ENCODE data around the gene UBE3B.

The UBE3B gene

DNA sequence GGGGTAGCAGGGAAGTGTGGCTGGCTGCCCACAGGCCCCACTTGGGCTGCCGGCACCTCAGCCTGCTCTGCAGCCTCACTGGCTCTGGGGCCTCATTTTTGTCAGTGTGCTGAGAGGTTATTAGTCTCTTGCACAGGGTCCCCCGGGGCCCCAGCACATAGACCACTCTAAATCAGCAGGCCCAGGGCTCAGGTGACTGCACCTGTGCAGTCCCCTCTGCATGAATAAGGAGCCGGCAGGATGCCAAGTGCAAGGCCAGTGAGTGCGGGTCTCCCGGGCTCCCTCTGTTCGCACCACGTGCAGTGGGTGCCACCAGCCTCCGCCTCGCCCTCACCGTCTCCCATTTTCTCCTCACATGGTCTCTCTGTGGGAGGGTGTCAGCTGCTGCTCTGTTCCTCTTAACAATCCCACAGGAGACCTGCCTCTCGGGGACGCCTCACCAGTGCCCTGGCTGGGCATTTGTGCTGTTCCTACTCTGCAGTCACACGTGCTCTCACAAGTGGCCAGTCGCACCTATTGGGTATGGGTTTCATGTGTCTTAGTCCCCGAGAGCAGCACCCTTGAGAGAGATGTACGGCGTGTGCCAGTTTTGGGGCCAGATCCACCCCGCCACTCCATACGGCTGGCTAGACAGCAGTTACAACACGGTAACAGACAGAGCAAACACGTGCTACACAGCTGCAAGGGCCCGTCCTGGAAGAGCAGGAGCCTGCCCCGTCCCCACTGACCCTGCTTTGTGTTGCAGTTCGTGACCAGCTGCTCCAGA lies 55.5 kb downstream of the UBE3B start:
- H3K4me2 ChIP-seq (ENCODE audit: low read depth, low read length, poor library complexity, severe bottlenecking) = no peak overlapping the region
- no peaks in the 10 kb centered on the region for H3K27me3 ChIP-seq (ENCODE audit: insufficient read depth, low read length, poor library complexity, severe bottlenecking)
- no peaks in the 10 kb centered on the region for H3K9me3 ChIP-seq (ENCODE audit: insufficient read depth, low read depth, low read length)
- no peak overlapping the region for H3K4me3 ChIP-seq (ENCODE audit: low read length, poor library complexity, severe bottlenecking)
- H3K36me3 ChIP-seq (ENCODE audit: insufficient read depth, low read length) = peaks cover 7% of the 10 kb centered on the region; the same call in 1 of the 2 replicates
- H2AFZ ChIP-seq (ENCODE audit: low read length) = no peak overlapping the region
- no peaks in the 10 kb centered on the region for H3K4me1 ChIP-seq (ENCODE audit: insufficient read depth, low read length, poor library complexity, severe bottlenecking)
- no peaks in the 10 kb centered on the region for H3K9me2 ChIP-seq (replicated peaks; ENCODE audit: low read depth, low read length)
- H3K9ac ChIP-seq (ENCODE audit: low read depth, low read length, poor library complexity, severe bottlenecking) = no peak overlapping the region
- TF ChIP-seq EZH2phosphoT487 (IDR thresholded peaks at IDR 0.05; ENCODE audit: borderline replicate concordance) = no peak
- TF ChIP-seq, protein P1, sequence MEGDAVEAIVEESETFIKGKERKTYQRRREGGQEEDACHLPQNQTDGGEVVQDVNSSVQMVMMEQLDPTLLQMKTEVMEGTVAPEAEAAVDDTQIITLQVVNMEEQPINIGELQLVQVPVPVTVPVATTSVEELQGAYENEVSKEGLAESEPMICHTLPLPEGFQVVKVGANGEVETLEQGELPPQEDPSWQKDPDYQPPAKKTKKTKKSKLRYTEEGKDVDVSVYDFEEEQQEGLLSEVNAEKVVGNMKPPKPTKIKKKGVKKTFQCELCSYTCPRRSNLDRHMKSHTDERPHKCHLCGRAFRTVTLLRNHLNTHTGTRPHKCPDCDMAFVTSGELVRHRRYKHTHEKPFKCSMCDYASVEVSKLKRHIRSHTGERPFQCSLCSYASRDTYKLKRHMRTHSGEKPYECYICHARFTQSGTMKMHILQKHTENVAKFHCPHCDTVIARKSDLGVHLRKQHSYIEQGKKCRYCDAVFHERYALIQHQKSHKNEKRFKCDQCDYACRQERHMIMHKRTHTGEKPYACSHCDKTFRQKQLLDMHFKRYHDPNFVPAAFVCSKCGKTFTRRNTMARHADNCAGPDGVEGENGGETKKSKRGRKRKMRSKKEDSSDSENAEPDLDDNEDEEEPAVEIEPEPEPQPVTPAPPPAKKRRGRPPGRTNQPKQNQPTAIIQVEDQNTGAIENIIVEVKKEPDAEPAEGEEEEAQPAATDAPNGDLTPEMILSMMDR (conservative IDR thresholded peaks at IDR 0.05; ENCODE audit: low read length) = no peak
- H3K79me2 ChIP-seq (ENCODE audit: insufficient read depth, low read length) = no peaks in the 10 kb centered on the region
- no peaks in the 10 kb centered on the region for H4K20me1 ChIP-seq (ENCODE audit: insufficient read depth, low read length, poor library complexity, severe bottlenecking)
- no peaks in the 10 kb centered on the region for H3F3A ChIP-seq (ENCODE audit: low read depth)

DNA sequence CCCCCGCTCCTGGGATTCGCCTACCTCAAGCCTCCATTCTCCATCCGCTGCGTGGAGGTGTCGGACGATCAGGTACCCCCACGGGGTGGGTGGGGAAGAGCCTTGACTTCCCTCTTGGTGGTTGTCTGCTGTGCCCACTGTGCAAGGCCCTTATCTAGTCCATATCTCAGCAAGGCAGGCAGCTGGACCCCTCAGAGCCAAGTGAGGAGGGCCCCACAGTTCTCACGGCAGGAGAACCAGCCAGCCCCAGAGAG lies 56.0 kb downstream of the UBE3B start:
- no peaks in the 10 kb centered on the region for H3K9me3 ChIP-seq (ENCODE audit: insufficient read depth, low read depth, low read length)
- H3K27me3 ChIP-seq (ENCODE audit: insufficient read depth, low read length, poor library complexity, severe bottlenecking) = no peaks in the 10 kb centered on the region
- H3F3A ChIP-seq (ENCODE audit: low read depth) = no peaks in the 10 kb centered on the region
- no peaks in the 10 kb centered on the region for H3K9me2 ChIP-seq (replicated peaks; ENCODE audit: low read depth, low read length)
- no peak for TF ChIP-seq EZH2phosphoT487 (IDR thresholded peaks at IDR 0.05; ENCODE audit: borderline replicate concordance)
- TF ChIP-seq, protein P1 (conservative IDR thresholded peaks at IDR 0.05; ENCODE audit: low read length) = no peak
- no peak overlapping the region for H2AFZ ChIP-seq (ENCODE audit: low read length)
- H3K4me2 ChIP-seq (ENCODE audit: low read depth, low read length, poor library complexity, severe bottlenecking) = no peak overlapping the region
- no peaks in the 10 kb centered on the region for H4K20me1 ChIP-seq (ENCODE audit: insufficient read depth, low read length, poor library complexity, severe bottlenecking)
- H3K4me3 ChIP-seq (ENCODE audit: low read length, poor library complexity, severe bottlenecking) = no peak overlapping the region
- peaks cover 7% of the 10 kb centered on the region; the same call in 1 of the 2 replicates for H3K36me3 ChIP-seq (ENCODE audit: insufficient read depth, low read length)
- no peak overlapping the region for H3K9ac ChIP-seq (ENCODE audit: low read depth, low read length, poor library complexity, severe bottlenecking)
- no peaks in the 10 kb centered on the region for H3K4me1 ChIP-seq (ENCODE audit: insufficient read depth, low read length, poor library complexity, severe bottlenecking)
- H3K79me2 ChIP-seq (ENCODE audit: insufficient read depth, low read length) = no peaks in the 10 kb centered on the region

DNA sequence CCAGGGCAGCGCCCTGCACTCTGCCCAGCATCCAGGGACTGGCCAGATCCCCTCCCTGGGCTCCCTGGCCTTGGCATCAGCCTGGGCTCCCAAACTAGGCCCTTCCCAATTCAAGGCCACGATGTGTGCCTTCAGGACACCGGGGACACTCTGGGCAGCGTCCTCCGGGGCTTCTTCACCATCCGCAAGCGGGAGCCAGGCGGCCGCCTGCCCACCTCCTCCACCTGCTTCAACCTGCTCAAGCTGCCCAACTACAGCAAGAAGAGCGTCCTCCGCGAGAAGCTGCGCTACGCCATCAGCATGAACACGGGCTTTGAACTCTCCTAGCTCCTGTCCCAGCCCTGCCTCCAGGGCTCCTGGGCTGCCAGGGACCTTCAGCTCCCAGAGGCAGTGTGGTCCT lies 57.0 kb downstream of the UBE3B start:
- Histone ChIP-seq H3K4me1 (ENCODE audit: insufficient read depth, low read length, poor library complexity, severe bottlenecking) (no peaks in the 10 kb centered on the region), H3K9ac (ENCODE audit: low read depth, low read length, poor library complexity, severe bottlenecking) (no peak overlapping the region), H3K79me2 (ENCODE audit: insufficient read depth, low read length) (no peaks in the 10 kb centered on the region), H2AFZ (ENCODE audit: low read length) (no peak overlapping the region), H3K4me2 (ENCODE audit: low read depth, low read length, poor library complexity, severe bottlenecking) (no peak overlapping the region), H3F3A (ENCODE audit: low read depth) (no peaks in the 10 kb centered on the region), H3K9me3 (ENCODE audit: insufficient read depth, low read depth, low read length) (no peaks in the 10 kb centered on the region), H3K27me3 (ENCODE audit: insufficient read depth, low read length, poor library complexity, severe bottlenecking) (no peaks in the 10 kb centered on the region), H3K4me3 (ENCODE audit: low read length, poor library complexity, severe bottlenecking) (no peak overlapping the region), H3K36me3 (ENCODE audit: insufficient read depth, low read length) (peaks cover 7% of the 10 kb centered on the region; the same call in 1 of the 2 replicates), H3K9me2 (replicated peaks; ENCODE audit: low read depth, low read length) (no peaks in the 10 kb centered on the region), H4K20me1 (ENCODE audit: insufficient read depth, low read length, poor library complexity, severe bottlenecking) (no peaks in the 10 kb centered on the region)
- TF ChIP-seq, protein P1 (conservative IDR thresholded peaks at IDR 0.05; ENCODE audit: low read length) = no peak
- TF ChIP-seq EZH2phosphoT487 (IDR thresholded peaks at IDR 0.05; ENCODE audit: borderline replicate concordance) = no peak
